ENCODE measurements around the gene CXCL14. TPM values are rescaled to one million over a fixed set of nuclear protein-coding genes. Genes with fewer than 3 reads are reported as not detected.

CXCL14 gene
- total RNA-seq, 1 donor = not detected

DNA sequence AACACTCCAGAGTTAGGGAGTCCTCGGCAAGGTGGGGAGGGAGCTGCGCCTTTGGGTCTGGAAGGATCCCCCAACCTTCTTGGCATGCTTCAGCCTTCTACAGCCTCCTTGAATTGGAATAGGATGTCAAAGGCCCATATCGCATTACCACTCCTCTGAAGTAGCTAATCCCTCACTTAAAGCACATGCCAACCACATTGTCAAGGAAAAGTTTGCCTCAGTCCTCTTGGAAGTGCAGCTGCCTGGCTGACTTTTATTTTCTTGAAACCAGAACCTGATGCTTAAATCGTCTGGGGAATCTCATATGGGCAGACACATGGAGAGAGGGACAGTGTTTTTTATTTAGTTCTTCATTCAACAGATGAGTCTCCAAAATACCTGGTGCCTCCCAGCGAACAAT, 14.5 kb downstream of the CXCL14 start:
- no peak overlapping the region for H3K4me2 ChIP-seq (ENCODE audit: insufficient read depth, low read length)
- H3K4me1 ChIP-seq (ENCODE audit: insufficient read depth, low read length) = no peaks in the 10 kb centered on the region
- no peaks in the 10 kb centered on the region for H3K9me3 ChIP-seq (ENCODE audit: low read depth, low read length)
- H3K27me3 ChIP-seq (ENCODE audit: insufficient read depth, low read length) = peaks cover 7% of the 10 kb centered on the region
- no peaks in the 10 kb centered on the region for H4K20me1 ChIP-seq (ENCODE audit: insufficient read depth, low read length)
- DNase-seq (ENCODE audit: insufficient read length, low spot score, missing footprints) = peak; percentile 8
- TF ChIP-seq, protein P1, sequence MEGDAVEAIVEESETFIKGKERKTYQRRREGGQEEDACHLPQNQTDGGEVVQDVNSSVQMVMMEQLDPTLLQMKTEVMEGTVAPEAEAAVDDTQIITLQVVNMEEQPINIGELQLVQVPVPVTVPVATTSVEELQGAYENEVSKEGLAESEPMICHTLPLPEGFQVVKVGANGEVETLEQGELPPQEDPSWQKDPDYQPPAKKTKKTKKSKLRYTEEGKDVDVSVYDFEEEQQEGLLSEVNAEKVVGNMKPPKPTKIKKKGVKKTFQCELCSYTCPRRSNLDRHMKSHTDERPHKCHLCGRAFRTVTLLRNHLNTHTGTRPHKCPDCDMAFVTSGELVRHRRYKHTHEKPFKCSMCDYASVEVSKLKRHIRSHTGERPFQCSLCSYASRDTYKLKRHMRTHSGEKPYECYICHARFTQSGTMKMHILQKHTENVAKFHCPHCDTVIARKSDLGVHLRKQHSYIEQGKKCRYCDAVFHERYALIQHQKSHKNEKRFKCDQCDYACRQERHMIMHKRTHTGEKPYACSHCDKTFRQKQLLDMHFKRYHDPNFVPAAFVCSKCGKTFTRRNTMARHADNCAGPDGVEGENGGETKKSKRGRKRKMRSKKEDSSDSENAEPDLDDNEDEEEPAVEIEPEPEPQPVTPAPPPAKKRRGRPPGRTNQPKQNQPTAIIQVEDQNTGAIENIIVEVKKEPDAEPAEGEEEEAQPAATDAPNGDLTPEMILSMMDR (IDR thresholded peaks at IDR 0.05; ENCODE audit: extremely low read depth, low read depth, low read length) = no peak
- no peak overlapping the region for H2AFZ ChIP-seq (ENCODE audit: low read length)
- no peak overlapping the region for H3K4me3 ChIP-seq (ENCODE audit: insufficient read depth, low read length)
- no peaks in the 10 kb centered on the region for H3K79me2 ChIP-seq (ENCODE audit: insufficient read depth, low read length)
- H3K36me3 ChIP-seq (ENCODE audit: insufficient read depth, low read length) = no peaks in the 10 kb centered on the region
- no peak overlapping the region for H3K27ac ChIP-seq (ENCODE audit: low read depth, low read length)

DNA sequence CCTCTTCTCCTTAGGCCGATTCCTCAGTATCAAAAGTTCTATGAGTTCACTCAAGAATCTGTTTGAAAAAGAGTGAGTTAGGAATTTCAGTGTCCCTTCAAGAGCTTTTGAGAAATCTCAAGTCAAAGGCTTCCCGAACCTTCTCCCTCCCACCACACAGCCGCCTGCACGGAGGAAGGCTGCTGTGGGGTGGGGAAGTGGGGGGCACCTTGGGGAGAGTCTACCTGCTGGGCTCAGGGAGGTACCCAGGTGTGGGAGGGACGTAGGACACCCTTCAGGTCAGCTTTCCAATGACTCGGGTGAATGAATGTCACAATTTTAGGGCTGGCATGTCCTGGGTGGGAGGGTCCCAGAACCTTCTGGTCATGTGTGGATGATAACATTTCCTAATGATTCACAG, 17.5 kb downstream of the CXCL14 start:
- Histone ChIP-seq H3K4me2 (ENCODE audit: insufficient read depth, low read length) (peak overlapping the region; percentile 58), H3K36me3 (ENCODE audit: insufficient read depth, low read length) (no peaks in the 10 kb centered on the region), H3K27ac (ENCODE audit: low read depth, low read length) (no peak overlapping the region), H4K20me1 (ENCODE audit: insufficient read depth, low read length) (no peaks in the 10 kb centered on the region), H3K9me3 (ENCODE audit: low read depth, low read length) (no peaks in the 10 kb centered on the region), H3K79me2 (ENCODE audit: insufficient read depth, low read length) (no peaks in the 10 kb centered on the region), H3K27me3 (ENCODE audit: insufficient read depth, low read length) (peaks cover 29% of the 10 kb centered on the region), H3K4me3 (ENCODE audit: insufficient read depth, low read length) (no peak overlapping the region), H2AFZ (ENCODE audit: low read length) (peak overlapping the region; percentile 95), H3K4me1 (ENCODE audit: insufficient read depth, low read length) (no peaks in the 10 kb centered on the region)
- DNase-seq (ENCODE audit: insufficient read length, low spot score, missing footprints) = peak; percentile 31
- TF ChIP-seq, protein P1 (IDR thresholded peaks at IDR 0.05; ENCODE audit: extremely low read depth, low read depth, low read length) = no peak

DNA sequence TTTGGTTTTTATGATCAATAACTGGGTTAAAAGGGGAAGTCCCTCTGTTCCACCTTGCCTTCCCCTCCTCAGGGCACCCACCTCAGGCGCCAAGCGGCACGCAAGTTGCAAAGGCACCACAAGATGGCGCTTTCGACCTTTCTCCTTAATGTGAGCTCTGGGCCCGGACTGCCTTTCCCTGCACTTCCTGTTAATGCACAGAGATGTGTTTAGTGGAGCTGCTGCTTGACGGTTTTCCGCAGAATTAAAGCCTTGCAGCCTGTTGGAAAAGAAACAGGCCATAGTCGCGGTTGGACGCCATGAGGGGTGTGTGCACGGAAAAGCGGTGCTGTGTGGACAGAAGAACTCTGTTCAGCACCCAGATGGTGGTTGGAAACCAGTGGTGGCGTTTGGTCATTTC, 17.9 kb downstream of the CXCL14 start:
- TF ChIP-seq, protein P1 (IDR thresholded peaks at IDR 0.05; ENCODE audit: extremely low read depth, low read depth, low read length) = peak; percentile 90
- H4K20me1 ChIP-seq (ENCODE audit: insufficient read depth, low read length) = no peaks in the 10 kb centered on the region
- no peaks in the 10 kb centered on the region for H3K4me1 ChIP-seq (ENCODE audit: insufficient read depth, low read length)
- H3K4me3 ChIP-seq (ENCODE audit: insufficient read depth, low read length) = no peak overlapping the region
- H3K9me3 ChIP-seq (ENCODE audit: low read depth, low read length) = no peaks in the 10 kb centered on the region
- no peaks in the 10 kb centered on the region for H3K79me2 ChIP-seq (ENCODE audit: insufficient read depth, low read length)
- H2AFZ ChIP-seq (ENCODE audit: low read length) = peak overlapping the region; percentile 95
- H3K27me3 ChIP-seq (ENCODE audit: insufficient read depth, low read length) = peaks cover 33% of the 10 kb centered on the region
- DNase-seq (ENCODE audit: insufficient read length, low spot score, missing footprints) = peak; percentile 93
- no peaks in the 10 kb centered on the region for H3K36me3 ChIP-seq (ENCODE audit: insufficient read depth, low read length)
- no peak overlapping the region for H3K27ac ChIP-seq (ENCODE audit: low read depth, low read length)
- H3K4me2 ChIP-seq (ENCODE audit: insufficient read depth, low read length) = peak overlapping the region; percentile 58

DNA sequence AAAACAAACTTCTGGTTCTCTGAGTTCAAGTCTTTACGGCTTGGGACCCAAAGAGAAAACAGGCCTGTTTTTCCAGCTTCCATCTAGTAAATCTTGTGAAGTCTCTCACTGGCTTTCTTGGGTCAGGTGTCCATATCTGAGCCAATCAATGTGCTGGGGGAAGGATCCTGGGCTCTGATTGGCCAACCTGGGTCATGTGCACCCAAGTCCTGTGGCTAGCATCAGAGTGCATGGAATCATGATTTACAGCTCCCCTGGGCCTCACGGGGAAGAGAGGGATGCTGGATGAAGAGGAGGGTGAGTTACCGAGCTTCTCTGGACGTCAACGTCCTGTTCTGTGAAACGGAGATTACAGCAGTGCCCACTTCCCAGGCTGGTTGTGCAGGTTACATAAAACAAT, 19.4 kb downstream of the CXCL14 start:
- peaks cover 31% of the 10 kb centered on the region for H3K27me3 ChIP-seq (ENCODE audit: insufficient read depth, low read length)
- H3K79me2 ChIP-seq (ENCODE audit: insufficient read depth, low read length) = no peaks in the 10 kb centered on the region
- no peaks in the 10 kb centered on the region for H3K4me1 ChIP-seq (ENCODE audit: insufficient read depth, low read length)
- H3K27ac ChIP-seq (ENCODE audit: low read depth, low read length) = no peak overlapping the region
- peak overlapping the region; percentile 24 for H2AFZ ChIP-seq (ENCODE audit: low read length)
- H3K4me2 ChIP-seq (ENCODE audit: insufficient read depth, low read length) = no peak overlapping the region
- peak; percentile 80 for DNase-seq (ENCODE audit: insufficient read length, low spot score, missing footprints)
- no peak overlapping the region for H3K4me3 ChIP-seq (ENCODE audit: insufficient read depth, low read length)
- TF ChIP-seq, protein P1 (IDR thresholded peaks at IDR 0.05; ENCODE audit: extremely low read depth, low read depth, low read length) = no peak
- H3K36me3 ChIP-seq (ENCODE audit: insufficient read depth, low read length) = no peaks in the 10 kb centered on the region
- no peaks in the 10 kb centered on the region for H4K20me1 ChIP-seq (ENCODE audit: insufficient read depth, low read length)
- H3K9me3 ChIP-seq (ENCODE audit: low read depth, low read length) = no peaks in the 10 kb centered on the region

Data from osteoblast (primary cell).